NCI-H2081 (cell line): ENCODE measurements around the gene NBL1.

Experiments
- DNase-seq, 2 experiments: peaks; one replicate each; lab custom pipeline; 2025; lab: John Stamatoyannopoulos, UW

NBL1 gene

DNA sequence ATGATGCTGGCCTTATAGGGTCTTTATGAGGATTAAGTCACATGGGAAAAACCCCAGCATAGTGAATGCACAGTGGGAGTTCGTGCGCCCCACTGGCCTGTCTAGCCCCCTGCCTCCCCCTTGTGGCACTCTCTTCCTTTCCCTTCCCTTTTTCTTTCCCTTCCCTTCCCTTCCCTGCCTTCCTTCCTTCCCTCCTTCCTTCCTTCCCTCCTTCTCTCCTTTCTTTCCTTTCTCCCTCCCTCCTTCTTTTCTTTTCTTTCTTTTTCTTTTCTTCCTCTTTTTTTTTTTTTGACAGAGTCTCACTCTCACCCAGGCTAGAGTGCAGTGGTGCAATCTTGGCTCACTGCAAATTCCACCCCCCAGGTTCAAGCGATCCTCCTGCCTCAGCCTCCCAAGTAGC lies 59.2 kb downstream of the NBL1 start:
- DNase-seq, result no peak

DNA sequence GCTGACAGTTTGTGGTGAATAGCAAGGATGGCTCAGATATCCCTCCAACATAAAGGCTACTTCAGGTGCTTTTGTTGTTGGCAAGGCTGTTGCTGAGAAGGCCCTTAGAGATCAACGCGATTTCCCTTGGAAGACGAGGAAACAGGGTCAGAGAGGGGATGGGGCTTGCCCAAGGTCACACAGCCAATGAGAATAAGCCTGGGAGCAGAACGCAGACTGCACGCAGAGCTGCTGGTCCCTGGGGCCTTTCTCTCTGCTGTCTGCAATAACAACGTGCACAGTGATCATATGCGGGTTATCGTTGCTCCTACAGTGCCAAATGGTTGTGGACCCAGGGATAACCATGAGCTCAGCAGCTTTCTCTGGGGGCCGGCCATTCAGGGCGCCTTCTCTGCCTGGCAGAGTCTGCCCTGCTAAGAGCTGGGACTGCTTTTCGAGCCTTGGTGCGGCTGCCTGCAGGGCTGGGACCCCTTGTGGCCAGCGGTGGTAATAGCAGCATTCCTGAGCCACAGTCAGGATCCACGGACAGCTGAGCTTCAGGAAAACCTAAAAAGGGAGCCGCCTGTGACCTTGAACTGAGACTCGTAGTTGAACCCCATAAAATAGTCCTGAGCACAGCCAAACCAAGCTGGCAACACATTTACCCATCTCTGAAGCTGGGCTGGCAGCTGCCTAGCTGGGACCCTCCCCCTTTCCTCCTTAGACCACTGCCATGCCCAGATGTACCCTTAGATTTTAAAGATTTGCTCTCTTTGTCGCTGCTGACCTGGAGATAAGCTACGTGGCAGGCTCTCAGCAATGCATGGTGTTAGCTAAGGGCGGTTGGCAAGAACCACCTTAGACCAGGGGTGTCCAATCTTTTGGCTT lies 60.4 kb downstream of the NBL1 start:
- peak; percentile 37 to 47 for DNase-seq

DNA sequence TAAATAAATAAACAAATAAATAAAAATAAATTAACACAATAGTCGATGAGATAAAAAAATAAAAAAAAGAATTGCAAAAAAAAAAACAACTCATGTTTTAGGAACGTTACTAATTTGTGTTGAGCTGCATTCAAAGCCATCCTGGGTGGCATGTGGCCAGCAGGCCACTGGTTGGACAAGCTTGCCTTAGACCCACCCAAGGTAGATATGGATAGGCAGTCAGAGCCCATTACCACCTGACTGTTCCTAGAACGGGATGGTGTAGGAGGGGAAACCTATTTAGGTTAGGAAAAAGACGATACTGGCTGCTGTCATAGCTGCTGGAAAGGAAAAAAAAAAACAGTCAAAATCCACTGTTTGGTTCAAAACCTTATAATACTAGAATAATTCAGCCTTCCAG lies 61.4 kb downstream of the NBL1 start:
- no peak for DNase-seq

DNA sequence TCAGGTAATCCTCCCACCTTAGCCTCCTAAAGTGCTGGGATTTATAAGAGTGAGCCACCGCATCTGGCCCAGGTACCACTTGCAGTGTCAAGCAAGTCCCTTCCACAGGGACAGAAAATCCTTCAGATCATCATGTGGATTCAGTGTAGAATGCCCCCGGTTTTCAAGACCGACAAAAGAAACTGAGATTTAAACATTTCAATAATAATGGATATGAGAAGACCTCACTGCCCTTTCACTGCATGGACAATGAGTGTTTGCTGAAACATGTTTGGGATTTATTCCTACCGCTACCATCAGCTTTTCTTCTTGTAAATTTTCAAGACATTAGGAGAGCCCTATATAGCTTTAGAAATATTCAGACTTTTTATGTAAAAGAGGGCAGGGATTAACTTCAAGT lies 62.0 kb downstream of the NBL1 start:
- no peak for DNase-seq
